ENCODE measurements around the gene LCN10. TPM values are rescaled to one million over a fixed set of nuclear protein-coding genes. Genes with fewer than 3 reads are reported as not detected.
"Not testable (repeated sequence)": the region's sequence is repeated elsewhere in the genome, so short reads cannot be mapped to it uniquely, and the experiment has no call there.

The LCN10 gene
- not detected in 2 replicates for total RNA-seq (2014; rRNA removed; shearing (Covaris generic))

DNA sequence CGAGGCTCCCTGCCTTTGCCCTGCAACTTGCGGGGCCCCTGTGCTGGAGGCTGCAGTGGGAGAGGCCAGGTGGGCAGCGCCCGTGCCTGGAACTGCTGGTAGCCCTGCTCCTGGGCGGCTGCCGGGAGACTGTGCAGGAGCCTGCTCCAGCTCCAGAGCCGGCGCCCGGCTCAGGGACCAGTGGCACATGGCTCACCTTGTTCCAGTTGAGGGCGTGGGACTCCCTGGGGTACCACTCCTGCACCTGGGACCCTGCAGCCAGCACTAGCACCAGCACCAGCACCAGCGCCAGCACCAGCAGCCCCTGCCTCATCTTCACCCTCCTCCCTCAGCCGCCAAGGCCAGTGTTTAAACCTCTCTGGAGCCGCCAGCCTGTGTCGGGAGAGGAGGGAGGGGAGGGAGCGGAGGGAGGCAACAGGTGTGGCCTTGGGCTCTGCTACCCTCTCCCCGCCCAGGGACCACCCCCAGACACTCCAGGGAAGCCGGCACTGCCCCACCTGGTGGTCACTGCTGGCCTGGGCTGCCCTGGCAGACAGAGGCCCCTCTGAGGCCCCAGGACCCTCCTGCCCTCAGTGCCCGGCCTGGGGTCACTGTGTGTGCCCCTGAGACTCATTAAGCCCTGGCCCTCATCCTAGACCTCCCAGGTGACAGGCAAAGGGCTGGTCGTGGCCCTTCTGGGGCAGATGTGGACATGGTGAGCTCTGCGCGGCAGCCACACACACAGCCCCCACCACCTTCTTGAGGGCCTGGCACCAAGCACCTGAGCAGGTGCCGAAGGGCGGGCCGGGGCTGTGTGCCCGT is at the start of gene LCN10:
TSS of gene LCN10 (minus strand) at position 350 of the 801 bp plus-strand sequence. CDS start at position 313, 37 bp downstream.
- DNase-seq (ENCODE audit: low spot score) = no peak

DNA sequence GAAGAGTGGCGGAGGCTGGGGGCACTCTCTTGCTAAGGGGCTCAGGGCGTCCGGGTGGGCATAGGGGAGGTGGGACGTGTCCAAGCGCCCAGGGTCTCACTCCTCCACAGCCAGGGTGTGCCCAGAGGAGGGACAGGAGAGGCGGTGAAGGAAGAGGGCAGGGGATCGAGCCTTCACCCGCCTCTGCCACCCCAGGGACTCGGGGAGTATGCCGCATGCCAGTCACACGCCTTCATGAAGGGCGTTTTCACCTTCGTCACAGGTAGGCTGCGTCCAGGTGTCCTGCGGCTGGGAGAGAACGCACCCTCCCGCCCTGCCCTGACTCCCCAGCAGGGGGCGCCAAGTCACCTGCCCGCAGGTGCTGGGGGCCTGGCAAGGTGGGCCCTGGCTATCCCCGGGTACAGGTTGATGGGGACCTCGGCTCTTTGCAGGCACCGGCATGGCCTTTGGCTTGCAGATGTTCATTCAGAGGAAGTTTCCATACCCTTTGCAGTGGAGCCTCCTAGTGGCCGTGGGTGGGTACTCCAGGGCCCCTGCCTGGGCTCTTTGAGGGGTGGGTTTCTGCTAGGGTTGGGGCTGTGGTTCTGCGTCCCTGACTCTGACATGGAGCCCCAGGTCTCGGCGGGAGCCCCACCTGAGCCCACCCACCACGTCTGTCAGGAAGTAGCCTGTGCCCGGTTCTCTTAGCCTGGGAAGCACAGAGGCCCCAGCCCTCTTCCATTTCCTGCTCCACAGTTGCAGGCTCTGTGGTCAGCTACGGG is 49.0 kb upstream of the LCN10 start:
- no peak for DNase-seq (ENCODE audit: low spot score)

DNA sequence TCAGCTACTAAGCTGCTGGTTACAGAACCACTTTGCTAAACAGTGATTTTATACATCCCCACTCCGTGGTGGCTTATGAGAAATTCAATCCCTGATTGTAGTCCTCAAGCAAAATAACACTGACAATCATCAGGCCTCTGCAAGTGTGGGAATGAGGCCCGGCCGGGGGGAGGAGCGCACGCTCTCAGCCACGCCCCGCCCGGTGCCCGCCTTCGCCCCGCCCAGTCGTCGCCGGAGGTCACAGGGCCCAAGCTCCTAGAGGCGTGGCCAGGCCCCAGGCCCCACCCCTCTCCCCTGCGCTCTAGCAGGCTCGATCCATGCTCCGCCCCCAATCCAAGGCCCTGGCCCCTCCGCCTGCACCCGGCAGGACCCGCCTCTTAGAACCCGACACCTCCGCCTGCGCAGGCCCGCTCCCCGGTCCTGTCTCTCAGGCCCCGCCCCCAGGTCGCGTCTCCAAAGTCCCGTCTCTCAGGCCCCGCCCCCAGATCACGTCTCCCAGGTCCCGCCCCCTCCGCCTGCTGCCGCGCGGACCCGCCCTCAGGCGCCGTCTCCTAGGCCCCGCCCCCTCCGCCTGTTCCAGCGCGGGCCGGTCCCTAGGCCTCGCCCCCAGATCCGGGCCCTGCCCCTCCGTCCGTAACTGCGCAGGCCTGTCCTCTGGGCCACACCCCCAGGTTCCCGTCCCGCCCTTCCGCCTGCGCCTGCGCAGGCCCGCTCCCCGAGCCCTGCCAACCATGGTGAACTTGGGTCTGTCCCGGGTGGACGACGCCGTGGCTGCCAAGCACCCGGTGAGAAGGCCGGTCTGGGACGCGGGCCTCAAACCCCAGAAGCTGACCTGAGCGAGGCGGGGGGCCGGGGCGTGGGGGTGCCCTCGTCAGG is 48.1 kb upstream of the LCN10 start, which contains the start of gene TMEM141:
TSS of gene TMEM141 (plus strand) at position 705 of the 876 bp plus-strand sequence. CDS start at position 732, 27 bp downstream.
- DNase-seq (ENCODE audit: low spot score) = peak; percentile 98

DNA sequence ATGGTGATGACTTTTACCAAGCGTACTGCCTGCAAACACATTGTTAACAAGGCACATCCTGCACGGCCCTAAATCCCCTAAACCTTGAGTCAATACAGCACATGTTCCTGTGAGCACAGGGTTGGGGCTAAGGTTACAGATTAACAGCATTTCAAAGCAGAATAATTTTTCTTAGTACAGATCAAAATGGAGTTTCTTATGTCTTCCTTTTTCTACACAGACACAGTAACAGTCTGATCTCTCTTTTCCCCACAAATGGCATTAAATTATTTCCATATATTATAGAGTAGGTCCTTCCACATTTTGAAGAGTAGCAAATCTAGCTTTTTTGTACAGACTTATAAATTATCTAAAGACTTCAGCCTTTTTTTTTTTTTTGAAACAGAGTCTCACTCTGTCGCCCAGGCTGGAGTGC is 46.8 kb upstream of the LCN10 start:
- no peak for DNase-seq (ENCODE audit: low spot score)

DNA sequence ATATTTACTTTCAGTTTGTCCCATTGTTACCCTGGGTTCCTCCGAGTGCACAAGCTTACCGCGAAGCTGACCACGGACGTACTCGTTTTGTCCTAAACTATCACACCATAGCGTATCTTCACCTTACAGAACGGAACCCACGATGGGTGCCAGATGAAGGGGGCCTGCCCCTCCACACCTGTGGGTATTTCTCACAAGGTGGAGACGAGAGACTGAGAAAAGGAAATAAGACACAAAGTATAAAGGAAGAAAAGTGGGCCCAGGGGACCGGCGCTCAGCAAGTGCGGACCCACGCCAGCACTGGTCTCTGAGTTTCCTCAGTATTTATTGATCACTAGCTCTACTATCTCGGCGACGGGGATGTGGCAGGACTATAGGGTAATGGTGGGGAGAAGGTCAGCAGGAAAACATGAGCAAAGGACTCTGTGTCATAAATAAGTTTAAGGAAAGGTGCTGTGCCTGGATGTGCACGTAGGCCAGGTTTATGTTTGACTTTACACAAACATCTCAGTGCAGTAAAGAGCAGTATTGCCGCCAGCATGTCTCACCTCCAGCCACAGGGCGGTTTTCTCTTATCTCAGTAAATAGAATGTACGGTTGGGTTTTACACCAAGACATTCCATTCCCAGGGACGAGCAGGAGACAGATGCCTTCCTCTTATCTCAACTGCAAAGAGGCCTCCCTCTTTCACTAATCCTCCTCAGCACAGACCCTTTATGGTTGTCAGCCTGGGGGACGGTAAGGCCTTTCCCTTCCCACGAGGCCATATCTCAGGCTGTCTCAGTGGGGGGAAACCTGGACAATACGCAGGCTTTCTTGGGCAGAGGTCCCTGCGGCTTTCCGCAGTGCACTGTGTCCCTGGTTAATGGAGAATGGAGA is 46.1 kb upstream of the LCN10 start:
- DNase-seq (ENCODE audit: low spot score) = not testable (repeated sequence)

DNA sequence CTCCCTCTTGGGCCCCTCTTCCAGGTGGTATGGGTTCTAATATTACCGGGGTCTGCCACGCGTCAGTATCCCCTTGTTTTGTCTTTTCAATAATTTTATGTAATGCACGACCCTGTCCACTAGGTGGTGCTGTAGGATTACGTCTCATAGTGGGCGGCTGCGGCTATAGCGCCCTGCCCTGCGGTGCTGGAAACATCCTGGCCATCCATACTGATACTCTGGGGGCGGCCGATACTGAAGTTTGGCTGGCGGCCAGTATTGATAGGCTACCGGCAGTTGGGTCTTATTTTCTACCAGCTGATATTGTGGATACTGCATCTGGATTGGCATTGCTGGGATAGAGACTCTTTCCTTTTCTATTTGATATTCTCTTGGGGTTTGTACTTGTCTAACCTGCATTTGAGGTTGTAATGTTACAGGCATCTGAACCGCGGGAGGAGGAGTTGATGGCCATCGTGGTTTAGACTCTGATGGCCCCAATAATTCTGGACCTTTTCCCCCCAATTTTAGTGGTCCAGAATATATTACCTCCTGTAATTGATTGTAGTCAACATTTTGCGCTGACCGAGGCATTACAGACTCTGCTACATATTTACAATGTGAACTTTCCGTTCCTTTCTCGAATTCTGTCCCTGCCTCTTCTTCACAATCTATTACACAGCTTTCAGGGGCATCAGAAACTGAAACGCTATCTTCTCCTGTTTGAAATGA is 45.1 kb upstream of the LCN10 start:
- DNase-seq (ENCODE audit: low spot score) = peak; percentile 54

DNA sequence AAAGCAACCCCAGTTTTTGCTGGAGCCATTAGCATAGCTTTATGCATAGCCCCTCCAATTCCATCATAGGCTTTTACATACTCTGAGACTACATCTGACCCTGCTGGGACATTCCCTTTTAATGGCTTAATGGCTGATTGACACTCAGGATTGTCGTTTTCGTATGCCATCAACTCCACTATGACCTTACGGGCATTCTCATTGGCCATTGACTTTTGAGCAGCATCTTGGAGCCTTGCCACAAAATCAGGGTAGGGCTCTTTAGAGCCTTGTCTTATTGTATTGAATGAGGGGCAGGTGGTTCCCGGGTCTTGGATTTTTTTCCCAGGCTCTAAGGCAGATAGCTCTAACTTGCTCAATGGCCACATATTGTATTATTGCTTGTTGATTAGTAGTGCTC is 44.2 kb upstream of the LCN10 start:
- not testable (repeated sequence) for DNase-seq (ENCODE audit: low spot score)

DNA sequence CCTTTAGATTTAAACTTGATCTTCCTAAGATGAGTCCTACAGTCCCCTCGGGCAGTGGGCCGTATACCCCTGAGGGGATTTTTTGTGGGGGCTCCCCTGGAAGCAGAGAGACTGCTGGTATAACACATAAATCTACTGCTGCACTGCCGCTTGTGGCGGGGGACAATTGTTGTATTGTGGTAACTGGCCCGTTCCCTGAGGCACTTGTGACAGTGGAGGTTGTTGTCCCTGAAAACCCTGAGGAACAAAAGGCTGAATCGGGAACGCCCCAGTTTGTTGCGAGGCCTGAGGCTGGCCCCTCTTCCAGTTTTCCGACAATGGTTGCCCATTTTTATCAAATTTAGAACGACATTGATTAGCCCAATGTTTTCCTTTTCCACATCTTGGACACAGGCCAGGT is 43.7 kb upstream of the LCN10 start:
- no peak for DNase-seq (ENCODE audit: low spot score)

DNA sequence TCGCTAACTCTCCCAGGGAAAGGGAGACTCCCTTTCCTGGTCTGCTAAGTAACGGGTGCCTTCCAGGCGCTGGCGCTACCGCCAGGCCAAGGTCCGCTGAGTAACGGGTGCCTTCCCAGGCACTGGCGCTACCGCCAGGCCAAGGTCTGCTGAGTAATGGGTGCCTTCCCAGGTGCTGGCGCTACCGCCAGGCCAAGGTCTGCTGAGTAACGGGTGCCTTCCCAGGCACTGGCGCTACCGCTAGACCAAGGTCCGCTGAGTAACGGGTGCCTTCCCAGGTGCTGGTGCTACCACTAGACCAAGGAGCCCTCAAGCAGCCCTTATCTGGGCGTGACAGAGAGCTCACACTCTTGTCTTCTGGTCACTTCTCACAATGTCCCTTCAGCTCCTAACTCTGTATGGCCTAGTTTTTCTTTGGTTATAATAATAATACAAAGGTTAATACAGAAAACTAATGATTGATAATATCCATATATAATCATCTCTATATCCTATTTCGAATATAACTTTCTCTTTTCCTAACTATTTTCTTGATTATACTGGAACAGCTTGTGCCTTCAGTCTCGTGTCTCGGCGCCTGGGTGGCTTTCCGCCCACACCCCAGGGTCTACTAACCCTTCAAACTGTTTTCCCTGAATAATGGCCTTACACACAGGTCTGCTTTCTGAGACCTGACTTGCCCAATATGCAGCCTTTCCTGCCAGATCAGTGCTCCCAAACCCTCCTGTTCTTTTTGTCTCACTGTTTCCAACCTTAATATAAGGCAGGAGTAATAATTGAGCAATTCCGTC is 43.0 kb upstream of the LCN10 start:
- not testable (repeated sequence) for DNase-seq (ENCODE audit: low spot score)

DNA sequence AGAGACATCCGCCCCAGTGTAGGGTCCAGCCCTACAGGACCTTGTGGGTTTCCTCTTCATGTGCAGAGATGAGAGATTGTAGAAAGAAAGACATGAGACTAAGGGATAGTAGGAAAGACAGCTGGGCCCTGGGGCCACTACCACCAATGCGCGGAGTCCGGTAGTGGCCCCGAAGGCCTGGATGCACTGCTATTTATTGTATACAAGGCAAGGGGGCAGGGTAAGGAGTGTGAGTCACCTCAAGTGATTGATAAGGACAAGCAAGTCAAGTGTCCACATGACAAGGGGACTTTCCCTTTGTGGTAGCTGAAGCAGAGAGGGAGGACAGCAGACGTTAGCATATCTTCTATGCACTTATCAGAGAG is 42.2 kb upstream of the LCN10 start:
- DNase-seq (ENCODE audit: low spot score) = no peak

DNA sequence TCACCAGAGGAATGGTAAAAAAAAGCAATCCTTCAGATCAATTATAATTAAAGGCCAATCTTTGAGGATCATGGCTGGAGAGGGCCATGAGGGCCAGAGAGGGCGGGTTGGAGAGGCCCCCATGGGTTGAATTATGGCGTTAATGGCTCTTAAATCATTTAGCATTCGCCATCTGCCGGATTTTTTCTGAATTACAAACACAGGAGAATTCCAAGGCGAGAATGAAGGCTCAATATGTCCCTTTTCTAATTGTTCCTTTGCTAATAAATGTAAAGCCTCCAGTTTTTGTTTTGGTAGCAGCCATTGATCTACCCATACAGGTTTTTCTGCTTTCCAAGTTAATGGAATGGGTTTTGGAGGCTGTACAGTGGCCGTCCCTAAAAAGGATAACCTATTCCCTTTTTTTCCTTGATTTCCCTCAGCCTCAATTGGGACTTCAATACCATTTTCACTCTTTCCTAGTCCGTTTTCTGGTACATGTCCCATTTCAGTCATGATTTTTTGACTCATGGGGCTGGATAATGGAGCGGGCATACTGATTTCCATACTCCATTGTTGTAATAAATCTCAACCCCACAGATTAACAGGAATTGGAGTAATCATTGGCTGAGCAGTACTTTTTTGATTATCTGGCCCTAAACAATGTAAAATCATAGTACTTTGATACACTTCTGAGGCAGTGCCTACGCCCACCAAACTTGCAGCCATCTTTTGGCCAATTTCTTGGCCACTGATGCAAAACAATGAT is 41.7 kb upstream of the LCN10 start:
- no peak for DNase-seq (ENCODE audit: low spot score)

DNA sequence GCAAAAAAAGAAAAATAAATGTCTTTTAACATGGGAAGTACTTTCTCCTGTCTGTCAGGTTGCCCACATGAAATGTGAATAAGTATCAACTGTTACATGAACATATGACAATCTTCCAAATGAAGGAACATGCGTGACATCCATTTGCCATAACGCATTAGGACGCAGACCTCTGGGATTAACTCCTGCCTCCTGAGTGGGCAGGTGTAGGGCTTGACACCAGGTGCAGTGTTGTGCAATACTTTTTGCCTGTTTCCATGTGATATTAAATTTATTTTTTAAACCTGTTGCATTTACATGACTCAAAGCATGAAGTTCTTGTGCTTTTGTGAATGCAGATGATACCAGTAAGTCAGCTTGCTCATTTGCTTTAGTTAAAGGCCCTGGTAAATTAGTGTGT is 39.7 kb upstream of the LCN10 start:
- DNase-seq (ENCODE audit: low spot score) = no peak

DNA sequence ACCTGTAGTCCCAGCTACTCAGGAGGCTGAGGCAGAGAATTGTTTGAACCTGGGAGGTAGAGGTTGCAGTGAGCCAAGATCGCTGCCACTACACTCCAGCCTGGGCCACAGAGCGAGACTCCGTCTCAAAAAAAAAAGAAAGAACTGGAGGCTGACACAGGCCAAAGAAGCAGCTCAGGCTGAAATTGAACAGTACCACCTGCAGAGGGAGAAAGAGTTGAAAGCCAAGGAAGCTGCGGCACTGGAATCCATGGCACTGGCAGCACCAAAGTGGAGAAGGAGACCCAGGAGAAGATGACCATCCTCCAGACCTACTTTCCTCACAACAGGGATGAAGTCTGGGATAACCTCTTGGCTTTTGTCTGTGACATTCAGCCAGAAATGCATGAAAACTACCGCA is 37.1 kb upstream of the LCN10 start:
- no peak for DNase-seq (ENCODE audit: low spot score)

DNA sequence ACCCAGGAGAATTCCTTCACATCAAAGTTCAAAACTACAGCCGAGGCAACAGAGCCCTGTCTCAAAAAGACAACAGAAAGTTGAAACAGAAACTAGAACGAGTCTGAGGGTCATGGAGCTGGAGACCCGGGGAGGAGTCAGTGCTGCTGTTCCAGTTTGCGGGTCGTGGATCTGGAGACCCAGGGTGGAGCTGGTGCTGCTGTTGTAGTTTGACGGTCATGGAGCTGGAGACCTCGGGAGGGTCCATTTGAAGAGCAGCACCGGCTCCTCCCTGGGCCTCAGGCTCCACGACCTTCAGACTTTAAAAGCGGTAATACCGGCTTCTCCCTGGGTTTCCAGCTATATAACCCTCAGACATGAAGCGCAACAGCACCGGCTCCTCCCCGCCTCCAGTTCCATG is 34.6 kb upstream of the LCN10 start:
- DNase-seq (ENCODE audit: low spot score) = no peak

DNA sequence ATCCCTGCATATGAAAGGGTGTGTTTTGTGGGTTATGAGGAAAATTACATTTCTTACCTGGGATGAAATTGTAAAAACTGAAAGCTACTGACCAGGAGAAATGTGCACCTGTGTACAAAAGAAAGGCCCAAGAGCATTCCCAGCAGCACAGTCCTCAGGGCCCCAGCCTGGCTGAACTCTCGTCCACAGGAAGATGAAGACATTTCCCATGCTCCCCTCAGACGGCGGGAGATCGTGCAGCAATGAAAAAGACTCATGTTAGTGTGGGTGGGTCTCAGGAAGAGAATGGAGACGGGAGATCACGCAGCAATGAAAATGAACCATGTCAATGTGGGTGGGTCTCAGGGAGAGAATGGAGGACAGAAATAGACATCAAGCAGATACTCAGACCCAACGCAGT is 34.2 kb upstream of the LCN10 start:
- DNase-seq (ENCODE audit: low spot score) = no peak

DNA sequence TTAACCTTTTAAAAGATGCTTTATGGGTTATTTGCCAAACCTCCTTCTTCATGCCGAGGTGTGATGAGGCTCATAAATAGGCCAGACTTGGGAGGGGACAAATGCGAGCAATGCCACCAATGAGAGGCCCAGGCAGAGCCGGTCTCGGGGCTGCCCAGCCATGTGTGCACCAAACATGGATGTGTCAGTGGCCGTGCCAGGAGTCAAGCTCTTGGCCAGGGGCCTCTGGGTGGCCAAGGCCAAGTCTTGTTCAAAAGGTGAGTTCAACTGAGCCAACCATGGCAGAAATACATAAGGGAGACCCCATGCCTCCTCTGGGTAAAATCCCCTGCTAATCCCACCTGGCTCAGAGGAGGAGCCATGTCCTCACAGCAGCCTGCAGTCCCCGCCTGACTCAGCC is 32.5 kb upstream of the LCN10 start:
- no peak for DNase-seq (ENCODE audit: low spot score)

DNA sequence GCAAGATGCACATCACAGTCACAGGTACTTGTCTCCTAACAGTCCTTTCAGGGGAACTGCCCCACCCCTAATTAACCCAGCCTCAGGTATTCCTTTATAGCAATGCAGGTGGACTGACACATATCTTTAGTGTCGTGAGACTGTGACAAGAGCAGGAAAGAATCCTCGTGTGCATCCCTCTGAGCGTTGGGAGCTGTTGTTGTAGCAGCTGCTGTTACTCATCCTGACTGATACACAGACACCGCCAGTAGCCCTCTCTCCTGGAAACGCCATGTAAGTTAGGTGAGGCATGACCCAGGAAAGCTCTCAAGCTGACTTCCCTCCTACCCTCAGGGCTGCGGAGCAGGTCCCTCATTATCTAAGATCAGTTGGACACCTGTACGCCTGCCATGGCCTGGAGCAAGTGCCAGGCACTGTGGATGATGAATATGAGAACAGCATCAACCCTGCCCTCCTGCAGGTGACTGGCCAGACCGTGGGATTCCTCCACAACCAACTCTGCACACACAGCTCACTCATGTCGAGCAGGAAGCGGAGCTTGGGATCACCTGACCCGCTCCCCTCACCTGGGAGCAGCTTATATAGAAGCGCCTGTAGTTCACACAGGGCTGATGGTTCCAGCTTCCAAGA is 31.8 kb upstream of the LCN10 start:
- no peak for DNase-seq (ENCODE audit: low spot score)

DNA sequence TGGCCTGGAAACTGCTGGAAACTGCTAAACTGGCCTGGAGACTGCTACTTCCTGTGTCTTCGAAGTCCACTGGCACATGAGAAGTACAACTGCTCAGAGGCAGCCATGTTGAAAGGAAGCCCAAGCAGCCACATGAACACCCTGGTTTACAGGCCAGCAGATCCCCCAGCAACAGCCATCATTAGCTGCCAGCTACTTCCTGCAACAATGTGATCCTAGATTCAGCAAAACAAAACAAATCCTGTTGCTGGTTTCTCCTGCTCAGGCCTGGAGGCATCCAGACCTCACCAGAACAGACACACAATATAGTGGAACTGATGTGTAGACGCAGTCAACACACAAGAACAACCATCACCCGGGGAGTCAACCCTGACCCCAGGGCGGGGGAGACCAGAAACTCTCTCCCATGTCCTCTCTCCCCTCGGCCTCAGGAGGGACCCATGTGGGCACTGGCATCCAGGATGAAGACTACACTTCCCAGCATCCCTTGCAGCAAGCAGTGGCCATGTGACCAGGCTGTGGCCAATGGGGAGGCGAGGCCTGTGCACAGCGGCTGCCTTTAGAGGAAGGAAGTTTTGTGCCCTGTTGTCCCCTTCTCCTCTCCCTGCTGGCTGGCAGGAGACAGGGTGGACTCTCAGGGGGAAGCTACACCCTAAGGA is 30.8 kb upstream of the LCN10 start:
- no peak for DNase-seq (ENCODE audit: low spot score)

All from H4 (cell line).